AG04450 (cell line): ENCODE results near the gene CYP26A1. TPM values are rescaled to one million over a fixed set of nuclear protein-coding genes. Genes with fewer than 3 reads are reported as not detected.

Source experiments
- CTCF ChIA-PET: fragments of 300-600, 350-600 bp; formaldehyde crosslinking; extraction: SDS; loops from one replicate; lab custom pipeline; 2022; ENCODE audit warnings: antibody characterized with exemption, inconsistent platforms; lab: Charles Lee
- POLR2A ChIA-PET: fragments of 350-600 bp; formaldehyde crosslinking; extraction: SDS; loops from one replicate; lab custom pipeline; 2021; ENCODE audit warnings: antibody characterized with exemption, inconsistent platforms; lab: Yijun Ruan, JAX
- DNase-seq: peaks from one replicate; pipeline ENCODE4 v3.0.0-alpha.2; 2011; ENCODE audit warnings: low read depth, low spot score
- H3K27ac ChIP-seq: one replicate; pipeline ENCODE4 v1.5.1; 2012; ENCODE audit warnings: low read depth, low read length, control low read depth
- H3K27me3 ChIP-seq: one replicate; pipeline ENCODE4 v1.6.0; 2012; ENCODE audit warnings: low read length; ENCODE audit not compliant: control insufficient read depth, insufficient read depth
- H3K4me3 ChIP-seq: 2 replicates; pipeline ENCODE4 v1.5.1; 2011; ENCODE audit warnings: mild to moderate bottlenecking, low read depth, low read length, control low read depth
- H3K9me3 ChIP-seq: 2 replicates; pipeline ENCODE4 v1.5.1; 2012; ENCODE audit warnings: low read length; ENCODE audit not compliant: control insufficient read depth, insufficient read depth
- CTCF ChIP-seq: IDR thresholded peaks from 2 replicates; pipeline ENCODE4 v1.5.1; 2011; ENCODE audit warnings: low read depth, low read length, control low read depth, inconsistent platforms
- polyA plus RNA-seq: library from polyadenylated mRNA; depleted of rRNA; stranded (reverse); fragments of >200 nt; gene quantifications from 2 replicates; pipeline ENCODE4 v1.2.3, GENCODE V29; 2011

CYP26A1 gene
- polyA plus RNA-seq, 1 experiment = not detected

GRCh38 chr10:93106631-93107072, 33.0 kb downstream of the CYP26A1 start:
- no peak for DNase-seq
- ChIA-PET POLR2A (no interaction called here), CTCF (interaction anchor here (0.9 to 1.2 kb wide), 3 partner anchors 9 to 41 kb away, joined by 3 to 4 read pairs (median 3); no protein-coding TSS in a partner anchor)
- no peak for TF ChIP-seq CTCF
- no peaks in the 10 kb centered on the region for H3K27me3 ChIP-seq
- H3K27ac ChIP-seq = no peak overlapping the region
- no peaks in the 10 kb centered on the region for H3K9me3 ChIP-seq
- H3K4me3 ChIP-seq = no peak overlapping the region

- ChIA-PET POLR2A (no interaction called here), CTCF (no interaction called here)
- DNase-seq = no peak
- no peaks in the 10 kb centered on the region for H3K9me3 ChIP-seq
- peaks cover 7% of the 10 kb centered on the region for H3K27me3 ChIP-seq
- H3K4me3 ChIP-seq = no peak overlapping the region
- no peak for TF ChIP-seq CTCF
- no peak overlapping the region for H3K27ac ChIP-seq
Observed at GRCh38 chr10:93110472-93111146, 36.9 kb downstream of the CYP26A1 start.

GRCh38 chr10:93113042-93113441, 39.3 kb downstream of the CYP26A1 start:
- CTCF ChIA-PET = no interaction called here

GRCh38 chr10:93115661-93116383, 42.1 kb downstream of the CYP26A1 start:
- no peak overlapping the region for H3K4me3 ChIP-seq
- H3K27ac ChIP-seq = no peak overlapping the region
- CTCF ChIA-PET = interaction anchor here (0.5 to 1.8 kb wide), 9 partner anchors 9 to 395 kb away, joined by 3 to 7 read pairs (median 4); no protein-coding TSS in a partner anchor
- peaks cover 7% of the 10 kb centered on the region for H3K27me3 ChIP-seq
- POLR2A ChIA-PET = interaction anchor here (0.7 kb wide), 1 partner anchor 17 kb away, joined by 3 read pairs; no protein-coding TSS in a partner anchor
- peak; percentile 42 for TF ChIP-seq CTCF
- no peak for DNase-seq
- no peaks in the 10 kb centered on the region for H3K9me3 ChIP-seq

More at GRCh38 chr10:93113042-93113441, 39.3 kb downstream of the CYP26A1 start:
- H3K27ac ChIP-seq = no peak overlapping the region
- POLR2A ChIA-PET = no interaction called here
- TF ChIP-seq CTCF = no peak
- peaks cover 7% of the 10 kb centered on the region for H3K27me3 ChIP-seq
- no peak overlapping the region for H3K4me3 ChIP-seq
- DNase-seq = no peak
- H3K9me3 ChIP-seq = no peaks in the 10 kb centered on the region

- ChIA-PET POLR2A (no interaction called here), CTCF (no interaction called here)
- Histone ChIP-seq H3K27me3 (no peaks in the 10 kb centered on the region), H3K9me3 (peaks cover 2% of the 10 kb centered on the region; the same call in 1 of the 2 replicates), H3K4me3 (no peak overlapping the region), H3K27ac (no peak overlapping the region)
- TF ChIP-seq CTCF = no peak
- DNase-seq = no peak
Observed at GRCh38 chr10:93121311-93121710, 47.6 kb downstream of the CYP26A1 start.
